GM12864 (cell line): ENCODE measurements around the gene EIF2B2.

ENCODE experiments used
- DNase-seq: peaks from one replicate; pipeline ENCODE4 v3.0.0-alpha.2; 2011; ENCODE audit warnings: low read depth
- H3K4me3 ChIP-seq: 2 replicates; pipeline ENCODE4 v1.5.1; 2011; ENCODE audit warnings: mild to moderate bottlenecking, low read depth, low read length, control low read depth
- CTCF ChIP-seq: IDR thresholded peaks from 2 replicates; pipeline ENCODE4 v1.5.1; 2011; ENCODE audit warnings: low read depth, mild to moderate bottlenecking, moderate library complexity, low read length, control low read depth, inconsistent platforms; ENCODE audit errors: missing control alignments

Gene EIF2B2

GRCh38 chr14:75054421-75054820 is 51.7 kb downstream of the EIF2B2 start:
- DNase-seq = no peak
- H3K4me3 ChIP-seq = no peak overlapping the region
- no peak for TF ChIP-seq CTCF

- DNase-seq = no peak
- H3K4me3 ChIP-seq = no peak overlapping the region
- no peak for TF ChIP-seq CTCF
Measured at GRCh38 chr14:75059642-75060041, 56.9 kb downstream of the EIF2B2 start.

GRCh38 chr14:75060420-75060819 is 57.7 kb downstream of the EIF2B2 start:
- DNase-seq = no peak
- H3K4me3 ChIP-seq = no peak overlapping the region
- no peak for TF ChIP-seq CTCF
